Measurements from ENCODE around the gene GRIK3.

The GRIK3 gene

DNA sequence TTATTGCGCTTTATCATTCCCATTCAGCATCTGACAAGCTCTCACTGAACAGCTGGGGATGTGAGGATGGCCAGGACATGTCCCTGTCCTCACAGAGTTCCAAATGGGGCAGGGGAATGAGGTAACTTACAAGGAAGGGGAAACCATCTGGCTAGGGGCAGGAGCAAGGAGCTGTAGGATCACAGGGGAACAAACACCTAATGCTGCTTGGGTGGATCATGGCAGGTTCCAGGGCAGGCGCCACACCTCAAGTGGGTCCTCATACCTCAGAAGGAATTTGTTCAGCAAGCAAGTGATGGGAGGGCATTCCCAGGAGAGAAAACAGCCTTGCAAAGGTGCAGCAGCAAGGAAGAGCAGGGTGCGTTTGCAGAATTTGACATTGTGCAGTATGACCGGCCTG, 35.1 kb upstream of the GRIK3 start:
- Histone ChIP-seq H3K4me3 (ENCODE audit: low read length) (no peak overlapping the region), H3K4me1 (ENCODE audit: control insufficient read depth, insufficient read depth, low read length) (no peaks in the 10 kb centered on the region), H3K36me3 (ENCODE audit: control insufficient read depth, insufficient read depth, low read length) (no peaks in the 10 kb centered on the region), H3K9me3 (ENCODE audit: control insufficient read depth, insufficient read depth, low read length) (no peaks in the 10 kb centered on the region), H3K27ac (ENCODE audit: low read length) (no peak overlapping the region), H3K27me3 (ENCODE audit: control insufficient read depth, insufficient read depth, low read length) (no peaks in the 10 kb centered on the region)
- DNase-seq (ENCODE audit: low read depth, low spot score) = no peak
- no CpG with 5 or more reads among the region's 4 CpGs for WGBS (ENCODE audit: insufficient coverage, insufficient read length)

DNA sequence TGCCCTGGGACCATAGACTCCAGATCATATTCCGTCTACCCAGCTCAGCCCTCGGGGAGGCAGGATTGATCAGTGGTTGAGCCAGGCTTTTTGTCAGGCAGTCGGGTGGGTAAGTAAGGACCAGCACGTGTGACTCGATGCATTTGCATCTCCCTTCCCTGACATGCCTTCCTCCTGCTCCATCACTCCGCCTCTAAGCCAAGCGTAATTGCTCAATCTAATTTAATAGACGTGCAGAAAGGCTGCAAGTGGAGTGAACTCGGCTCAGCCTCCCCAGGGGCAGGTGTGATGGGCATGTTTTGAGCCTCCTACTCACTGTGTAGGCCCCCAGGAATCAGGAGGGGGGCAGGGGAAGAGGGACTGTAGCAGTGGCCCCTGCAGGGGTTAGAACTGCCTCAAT, 34.6 kb upstream of the GRIK3 start:
- no peak overlapping the region for H3K4me3 ChIP-seq (ENCODE audit: low read length)
- H3K27me3 ChIP-seq (ENCODE audit: control insufficient read depth, insufficient read depth, low read length) = no peaks in the 10 kb centered on the region
- no peaks in the 10 kb centered on the region for H3K4me1 ChIP-seq (ENCODE audit: control insufficient read depth, insufficient read depth, low read length)
- H3K27ac ChIP-seq (ENCODE audit: low read length) = no peak overlapping the region
- H3K36me3 ChIP-seq (ENCODE audit: control insufficient read depth, insufficient read depth, low read length) = no peaks in the 10 kb centered on the region
- DNase-seq (ENCODE audit: low read depth, low spot score) = no peak
- no peaks in the 10 kb centered on the region for H3K9me3 ChIP-seq (ENCODE audit: control insufficient read depth, insufficient read depth, low read length)
- WGBS (ENCODE audit: insufficient coverage, insufficient read length) = no CpG with 5 or more reads among the region's 9 CpGs

DNA sequence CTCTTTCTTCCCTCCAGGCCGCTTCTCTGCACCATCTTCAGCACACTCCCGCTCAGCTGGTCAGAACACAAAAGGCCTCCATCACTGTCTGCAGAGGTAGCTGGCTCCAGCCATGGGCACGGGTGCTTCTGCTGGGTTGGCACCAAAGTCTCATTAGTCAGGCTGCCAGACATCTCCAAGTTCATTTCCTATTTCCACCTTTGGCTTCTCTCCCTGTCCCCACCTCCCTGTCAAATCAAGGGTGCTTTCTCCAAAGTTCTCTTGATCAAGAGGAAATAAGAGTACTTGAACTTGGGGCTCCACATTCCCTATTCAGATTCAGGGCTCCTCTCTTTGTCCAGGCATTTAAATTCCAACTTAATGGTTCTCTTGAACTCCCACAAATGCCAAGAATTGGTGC, 33.9 kb upstream of the GRIK3 start:
- no peak overlapping the region for H3K27ac ChIP-seq (ENCODE audit: low read length)
- no peak overlapping the region for H3K4me3 ChIP-seq (ENCODE audit: low read length)
- no CpG with 5 or more reads among the region's 3 CpGs for WGBS (ENCODE audit: insufficient coverage, insufficient read length)
- no peaks in the 10 kb centered on the region for H3K9me3 ChIP-seq (ENCODE audit: control insufficient read depth, insufficient read depth, low read length)
- no peaks in the 10 kb centered on the region for H3K4me1 ChIP-seq (ENCODE audit: control insufficient read depth, insufficient read depth, low read length)
- no peaks in the 10 kb centered on the region for H3K36me3 ChIP-seq (ENCODE audit: control insufficient read depth, insufficient read depth, low read length)
- DNase-seq (ENCODE audit: low read depth, low spot score) = no peak
- no peaks in the 10 kb centered on the region for H3K27me3 ChIP-seq (ENCODE audit: control insufficient read depth, insufficient read depth, low read length)

DNA sequence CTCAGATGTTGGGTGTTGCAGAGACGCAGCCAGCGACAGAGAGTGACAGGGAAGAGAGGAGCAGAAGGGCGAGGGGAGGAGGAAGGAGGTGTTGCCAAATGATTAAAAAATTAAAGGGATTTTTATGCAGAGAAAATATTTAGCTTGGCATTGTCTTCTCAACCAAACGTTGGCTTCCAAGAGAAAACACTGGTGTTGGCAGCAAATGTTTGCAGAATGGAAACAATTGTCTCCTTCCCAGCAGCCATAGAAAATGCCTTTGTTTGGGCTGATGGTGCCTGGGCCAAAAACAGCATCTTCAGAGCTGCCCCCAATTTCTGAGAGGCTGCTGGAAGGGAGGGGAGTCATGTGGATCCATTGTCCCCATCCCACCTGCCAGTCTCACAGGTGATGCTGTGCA, 29.7 kb upstream of the GRIK3 start:
- Histone ChIP-seq H3K4me1 (ENCODE audit: control insufficient read depth, insufficient read depth, low read length) (no peaks in the 10 kb centered on the region), H3K27ac (ENCODE audit: low read length) (no peak overlapping the region), H3K27me3 (ENCODE audit: control insufficient read depth, insufficient read depth, low read length) (no peaks in the 10 kb centered on the region), H3K36me3 (ENCODE audit: control insufficient read depth, insufficient read depth, low read length) (no peaks in the 10 kb centered on the region), H3K9me3 (ENCODE audit: control insufficient read depth, insufficient read depth, low read length) (no peaks in the 10 kb centered on the region), H3K4me3 (ENCODE audit: low read length) (no peak overlapping the region)
- no CpG with 5 or more reads among the region's 4 CpGs for WGBS (ENCODE audit: insufficient coverage, insufficient read length)
- no peak for DNase-seq (ENCODE audit: low read depth, low spot score)

DNA sequence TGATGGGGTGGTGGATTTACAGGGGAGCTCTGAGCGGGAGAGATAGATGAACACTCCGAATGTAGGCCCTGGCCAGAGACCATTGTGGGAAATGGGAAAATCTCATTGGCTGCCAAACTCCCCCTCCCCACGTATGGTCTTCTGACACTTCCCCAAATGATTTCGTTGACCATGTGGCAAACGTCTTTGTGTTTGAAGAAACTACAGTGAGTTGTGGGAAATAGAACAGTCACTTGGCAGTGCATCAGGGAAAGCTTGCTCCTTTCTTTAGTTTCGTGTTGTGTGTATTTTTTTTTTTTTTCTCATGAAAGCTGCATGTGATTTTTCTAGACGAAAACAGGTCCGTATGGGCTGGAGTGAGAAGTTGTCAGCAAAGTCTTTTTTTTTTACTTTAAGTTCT, 25.0 kb upstream of the GRIK3 start:
- DNase-seq (ENCODE audit: low read depth, low spot score) = no peak
- H3K4me1 ChIP-seq (ENCODE audit: control insufficient read depth, insufficient read depth, low read length) = peaks cover 1% of the 10 kb centered on the region; the same call in 1 of the 2 replicates
- WGBS (ENCODE audit: insufficient coverage, insufficient read length) = no CpG with 5 or more reads among the region's 8 CpGs

DNA sequence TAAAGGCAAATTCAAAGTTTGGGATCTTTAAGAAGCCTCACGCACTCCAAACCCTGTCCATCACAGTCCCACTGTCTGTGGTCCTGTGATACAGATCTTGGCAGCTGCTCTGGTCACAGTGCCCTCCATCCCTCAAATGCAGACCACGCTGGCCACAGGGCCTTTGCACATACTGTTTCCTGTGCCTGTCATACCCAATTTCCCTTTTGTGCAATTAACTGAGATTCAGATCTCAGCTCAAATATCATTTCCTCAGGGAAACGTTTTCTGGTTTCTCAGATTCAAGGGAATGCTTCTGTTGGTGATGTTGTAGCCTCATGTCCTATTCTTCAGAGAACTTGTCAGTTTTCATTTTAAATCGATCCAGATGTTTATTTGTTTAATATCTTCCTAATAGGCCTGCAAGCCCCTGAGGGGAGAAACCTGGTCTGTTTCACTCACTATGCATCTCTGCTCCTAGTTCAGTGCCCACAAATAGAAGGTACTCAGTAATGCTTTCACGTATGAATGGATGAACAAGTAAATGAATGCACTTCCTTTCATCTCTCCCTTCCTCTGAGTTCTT, 24.2 kb upstream of the GRIK3 start:
- peaks cover 1% of the 10 kb centered on the region; the same call in 1 of the 2 replicates for H3K4me1 ChIP-seq (ENCODE audit: control insufficient read depth, insufficient read depth, low read length)
- no peaks in the 10 kb centered on the region for H3K9me3 ChIP-seq (ENCODE audit: control insufficient read depth, insufficient read depth, low read length)
- no peak for DNase-seq (ENCODE audit: low read depth, low spot score)
- H3K36me3 ChIP-seq (ENCODE audit: control insufficient read depth, insufficient read depth, low read length) = no peaks in the 10 kb centered on the region
- no peaks in the 10 kb centered on the region for H3K27me3 ChIP-seq (ENCODE audit: control insufficient read depth, insufficient read depth, low read length)
- WGBS (ENCODE audit: insufficient coverage, insufficient read length) = no CpG with 5 or more reads among the region's 5 CpGs
- no peak overlapping the region for H3K4me3 ChIP-seq (ENCODE audit: low read length)
- H3K27ac ChIP-seq (ENCODE audit: low read length) = no peak overlapping the region

More for the DNA sequence above, 25.0 kb upstream of the GRIK3 start:
- Histone ChIP-seq H3K9me3 (ENCODE audit: control insufficient read depth, insufficient read depth, low read length) (no peaks in the 10 kb centered on the region), H3K27ac (ENCODE audit: low read length) (no peak overlapping the region), H3K27me3 (ENCODE audit: control insufficient read depth, insufficient read depth, low read length) (no peaks in the 10 kb centered on the region), H3K36me3 (ENCODE audit: control insufficient read depth, insufficient read depth, low read length) (no peaks in the 10 kb centered on the region), H3K4me3 (ENCODE audit: low read length) (no peak overlapping the region)

DNA sequence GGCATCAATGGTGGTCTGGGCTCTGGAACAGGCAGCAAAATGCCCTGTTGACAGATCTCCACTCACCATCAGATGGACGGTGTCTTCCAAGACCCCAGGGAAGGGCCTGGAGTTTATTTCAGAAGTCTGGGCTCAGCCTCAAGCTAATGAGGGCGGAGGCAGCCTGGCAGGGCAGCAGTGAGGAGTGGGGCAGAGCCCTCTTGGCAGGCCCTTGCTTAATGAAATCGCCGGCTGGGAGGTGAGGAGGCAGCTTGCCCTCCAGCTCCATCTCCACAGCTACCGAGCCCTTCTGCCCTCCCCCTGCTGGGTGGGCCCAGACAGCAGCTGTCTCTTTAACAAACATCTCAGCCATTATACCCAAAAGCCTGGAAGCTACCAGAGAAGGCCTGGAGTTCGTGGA, 22.0 kb upstream of the GRIK3 start:
- WGBS (ENCODE audit: insufficient coverage, insufficient read length) = no CpG with 5 or more reads among the region's 6 CpGs
- Histone ChIP-seq H3K36me3 (ENCODE audit: control insufficient read depth, insufficient read depth, low read length) (no peaks in the 10 kb centered on the region), H3K4me3 (ENCODE audit: low read length) (no peak overlapping the region), H3K27ac (ENCODE audit: low read length) (no peak overlapping the region), H3K4me1 (ENCODE audit: control insufficient read depth, insufficient read depth, low read length) (peaks cover 1% of the 10 kb centered on the region; the same call in 1 of the 2 replicates), H3K9me3 (ENCODE audit: control insufficient read depth, insufficient read depth, low read length) (no peaks in the 10 kb centered on the region), H3K27me3 (ENCODE audit: control insufficient read depth, insufficient read depth, low read length) (no peaks in the 10 kb centered on the region)
- DNase-seq (ENCODE audit: low read depth, low spot score) = no peak

DNA sequence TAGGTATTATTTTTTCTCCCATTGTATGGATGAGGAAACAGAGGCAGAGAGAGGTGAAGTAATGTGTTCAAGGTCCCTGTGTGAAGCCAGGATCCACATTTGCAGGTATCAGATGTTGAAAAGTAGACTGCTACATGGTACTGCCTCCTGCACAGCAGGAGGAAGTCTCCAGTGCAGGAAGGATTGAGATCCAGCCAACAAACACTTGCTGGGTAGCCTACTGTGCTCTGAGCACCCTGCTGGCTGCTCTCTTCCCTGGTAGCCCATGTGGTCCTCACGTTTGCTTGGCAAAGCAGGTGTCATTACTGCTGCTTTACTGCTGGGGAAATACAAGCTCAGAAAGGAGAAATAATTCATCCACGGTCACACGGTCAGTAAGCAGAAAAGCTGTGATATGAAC, 21.3 kb upstream of the GRIK3 start:
- DNase-seq (ENCODE audit: low read depth, low spot score) = no peak
- H3K27ac ChIP-seq (ENCODE audit: low read length) = no peak overlapping the region
- no peaks in the 10 kb centered on the region for H3K27me3 ChIP-seq (ENCODE audit: control insufficient read depth, insufficient read depth, low read length)
- no peak overlapping the region for H3K4me3 ChIP-seq (ENCODE audit: low read length)
- H3K36me3 ChIP-seq (ENCODE audit: control insufficient read depth, insufficient read depth, low read length) = no peaks in the 10 kb centered on the region
- H3K9me3 ChIP-seq (ENCODE audit: control insufficient read depth, insufficient read depth, low read length) = no peaks in the 10 kb centered on the region
- no CpG with 5 or more reads among the region's 3 CpGs for WGBS (ENCODE audit: insufficient coverage, insufficient read length)
- H3K4me1 ChIP-seq (ENCODE audit: control insufficient read depth, insufficient read depth, low read length) = peaks cover 1% of the 10 kb centered on the region; the same call in 1 of the 2 replicates

DNA sequence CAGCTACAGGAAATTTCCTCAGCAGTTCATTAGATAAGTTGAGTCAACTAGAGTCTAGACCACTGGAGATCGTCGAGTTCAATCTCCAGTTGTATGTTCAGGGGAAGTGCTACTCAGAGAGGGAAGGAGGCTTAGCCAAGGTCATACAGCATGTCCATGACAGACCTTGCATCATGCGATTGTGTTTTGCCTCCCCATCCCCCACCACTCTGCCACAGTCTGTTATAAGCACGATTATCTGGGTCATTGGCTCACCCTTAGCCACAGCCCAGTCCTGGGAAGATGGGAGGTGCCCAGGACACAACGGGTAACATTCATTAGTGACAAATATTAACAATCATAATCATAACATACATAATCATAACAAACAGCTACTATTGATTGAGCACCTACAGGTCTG, 18.9 kb upstream of the GRIK3 start:
- Histone ChIP-seq H3K4me3 (ENCODE audit: low read length) (no peak overlapping the region), H3K9me3 (ENCODE audit: control insufficient read depth, insufficient read depth, low read length) (no peaks in the 10 kb centered on the region), H3K27me3 (ENCODE audit: control insufficient read depth, insufficient read depth, low read length) (no peaks in the 10 kb centered on the region), H3K36me3 (ENCODE audit: control insufficient read depth, insufficient read depth, low read length) (no peaks in the 10 kb centered on the region), H3K4me1 (ENCODE audit: control insufficient read depth, insufficient read depth, low read length) (peaks cover 1% of the 10 kb centered on the region; the same call in 1 of the 2 replicates), H3K27ac (ENCODE audit: low read length) (no peak overlapping the region)
- no peak for DNase-seq (ENCODE audit: low read depth, low spot score)
- no CpG with 5 or more reads among the region's 5 CpGs for WGBS (ENCODE audit: insufficient coverage, insufficient read length)

DNA sequence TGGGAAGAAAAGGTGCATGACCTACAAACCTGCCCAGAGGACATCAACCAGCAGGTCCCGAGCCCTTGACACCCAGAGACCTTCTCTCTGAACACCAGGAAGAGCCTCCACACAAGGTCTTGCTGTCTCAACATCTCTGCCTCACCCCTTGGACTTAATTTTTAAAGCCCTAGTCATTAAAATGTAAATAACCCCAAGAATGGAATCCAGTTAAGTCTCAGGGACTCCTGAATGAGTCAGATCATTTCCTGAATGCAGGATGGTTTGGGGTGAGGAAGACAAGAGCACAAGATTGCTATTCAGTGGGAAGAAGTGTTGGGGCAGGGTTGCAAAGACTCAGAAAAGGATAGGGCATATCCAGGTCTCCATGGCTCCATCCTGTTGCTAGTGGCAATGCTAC, 17.8 kb upstream of the GRIK3 start:
- H3K27ac ChIP-seq (ENCODE audit: low read length) = no peak overlapping the region
- H3K9me3 ChIP-seq (ENCODE audit: control insufficient read depth, insufficient read depth, low read length) = no peaks in the 10 kb centered on the region
- no peaks in the 10 kb centered on the region for H3K36me3 ChIP-seq (ENCODE audit: control insufficient read depth, insufficient read depth, low read length)
- H3K27me3 ChIP-seq (ENCODE audit: control insufficient read depth, insufficient read depth, low read length) = no peaks in the 10 kb centered on the region
- no peak overlapping the region for H3K4me3 ChIP-seq (ENCODE audit: low read length)
- H3K4me1 ChIP-seq (ENCODE audit: control insufficient read depth, insufficient read depth, low read length) = peaks cover 1% of the 10 kb centered on the region; the same call in 1 of the 2 replicates
- WGBS (ENCODE audit: insufficient coverage, insufficient read length) = no CpG with 5 or more reads among the region's 1 CpG
- DNase-seq (ENCODE audit: low read depth, low spot score) = no peak

DNA sequence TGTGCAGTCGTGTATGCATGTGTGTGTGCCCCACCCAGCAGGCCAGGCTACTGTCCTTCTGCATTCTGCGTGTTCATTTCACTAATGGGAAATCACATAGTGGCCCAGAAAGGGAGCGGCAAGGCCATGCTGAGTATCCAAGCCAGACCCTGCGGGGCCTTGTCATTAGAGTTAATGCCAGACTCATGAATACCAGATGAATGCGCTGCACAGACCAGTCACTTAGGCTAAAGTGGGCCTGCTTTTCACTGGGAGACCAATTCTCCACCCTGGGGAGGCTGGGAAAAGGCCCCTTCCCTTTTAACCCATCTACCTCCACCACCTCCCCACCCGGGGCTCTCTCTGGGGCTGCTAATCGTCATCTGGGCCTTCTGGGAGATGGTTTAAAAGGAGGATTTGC, 17.0 kb upstream of the GRIK3 start:
- Histone ChIP-seq H3K27me3 (ENCODE audit: control insufficient read depth, insufficient read depth, low read length) (no peaks in the 10 kb centered on the region), H3K27ac (ENCODE audit: low read length) (no peak overlapping the region), H3K9me3 (ENCODE audit: control insufficient read depth, insufficient read depth, low read length) (no peaks in the 10 kb centered on the region), H3K4me3 (ENCODE audit: low read length) (no peak overlapping the region), H3K36me3 (ENCODE audit: control insufficient read depth, insufficient read depth, low read length) (no peaks in the 10 kb centered on the region), H3K4me1 (ENCODE audit: control insufficient read depth, insufficient read depth, low read length) (no peaks in the 10 kb centered on the region)
- no peak for DNase-seq (ENCODE audit: low read depth, low spot score)
- no CpG with 5 or more reads among the region's 7 CpGs for WGBS (ENCODE audit: insufficient coverage, insufficient read length)

Data from iPS DF 6.9 (cell line).